HepG2 (cell line): ENCODE data around the gene SIRT6.

ENCODE experiments used
- ARNTL ChIP-seq: sonication (generic); formaldehyde crosslinking; IDR thresholded peaks from 2 replicates; pipeline ENCODE4 v1.4.0; 2020; ENCODE audit warnings: mild to moderate bottlenecking, missing genetic modification reagents
- HOXA5 ChIP-seq: sonication (generic); formaldehyde crosslinking; IDR thresholded peaks from 2 replicates; pipeline ENCODE4 v1.4.0; 2020; ENCODE audit warnings: missing genetic modification reagents
- NCOA1 ChIP-seq: sonication (generic); formaldehyde crosslinking; IDR thresholded peaks from 2 replicates; pipeline ENCODE4 v1.9.0; 2021; ENCODE audit warnings: missing genetic modification reagents
- RBM22 ChIP-seq: fragments of 200-400 bp; formaldehyde crosslinking; optimal IDR thresholded peaks from 2 replicates; pipeline ENCODE3; 2017; ENCODE audit warnings: mild to moderate bottlenecking, low read length, moderate library complexity
- REST ChIP-seq, 2 experiments: IDR thresholded peaks; 2 replicates each; pipeline ENCODE4 v1.6.1; 2011 to 2012; ENCODE audit warnings: low read length in 2 of 2, borderline replicate concordance in 1 of 2, low read depth in 1 of 2, mild to moderate bottlenecking in 1 of 2, moderate library complexity in 1 of 2
- SP1 ChIP-seq, 2 experiments: fragments of 450-650 bp in 1 of 2; sonication (generic) in 1 of 2; formaldehyde crosslinking in 1 of 2; IDR thresholded peaks; 2 replicates each; pipeline versions ENCODE4 v1.4.0 to v1.6.1; 2016 to 2020; ENCODE audit warnings: missing genetic modification reagents in 1 of 2
- ZNF274 ChIP-seq: sonication (generic); formaldehyde crosslinking; IDR thresholded peaks from 2 replicates; pipeline ENCODE4 v1.5.1; 2020; ENCODE audit warnings: mild to moderate bottlenecking, missing genetic modification reagents
- TF ChIP-seq, protein P1 (sequence below): sonication (generic); formaldehyde crosslinking; IDR thresholded peaks from 2 replicates; pipeline ENCODE4 v1.5.0; 2020; ENCODE audit warnings: mild to moderate bottlenecking, missing genetic modification reagents, moderate library complexity

GRCh38 chr19:4206818-4207484, 24.6 kb upstream of the SIRT6 start:
- TF ChIP-seq HOXA5 (CRISPR knock-in tag) (no peak), ARNTL (no peak), NCOA1 (CRISPR knock-in tag) (no peak), ZNF274 (no peak), REST (IDR thresholded peaks at IDR 0.05; ENCODE audit: borderline replicate concordance in 1 of 2, low read depth in 1 of 2, low read length in 2 of 2) (no peak), SP1 (IDR thresholded peaks at IDR 0.05) (no peak), SP1 (CRISPR knock-in tag; IDR thresholded peaks at IDR 0.05) (no peak), RBM22 (no peak)
- TF ChIP-seq, protein P1, sequence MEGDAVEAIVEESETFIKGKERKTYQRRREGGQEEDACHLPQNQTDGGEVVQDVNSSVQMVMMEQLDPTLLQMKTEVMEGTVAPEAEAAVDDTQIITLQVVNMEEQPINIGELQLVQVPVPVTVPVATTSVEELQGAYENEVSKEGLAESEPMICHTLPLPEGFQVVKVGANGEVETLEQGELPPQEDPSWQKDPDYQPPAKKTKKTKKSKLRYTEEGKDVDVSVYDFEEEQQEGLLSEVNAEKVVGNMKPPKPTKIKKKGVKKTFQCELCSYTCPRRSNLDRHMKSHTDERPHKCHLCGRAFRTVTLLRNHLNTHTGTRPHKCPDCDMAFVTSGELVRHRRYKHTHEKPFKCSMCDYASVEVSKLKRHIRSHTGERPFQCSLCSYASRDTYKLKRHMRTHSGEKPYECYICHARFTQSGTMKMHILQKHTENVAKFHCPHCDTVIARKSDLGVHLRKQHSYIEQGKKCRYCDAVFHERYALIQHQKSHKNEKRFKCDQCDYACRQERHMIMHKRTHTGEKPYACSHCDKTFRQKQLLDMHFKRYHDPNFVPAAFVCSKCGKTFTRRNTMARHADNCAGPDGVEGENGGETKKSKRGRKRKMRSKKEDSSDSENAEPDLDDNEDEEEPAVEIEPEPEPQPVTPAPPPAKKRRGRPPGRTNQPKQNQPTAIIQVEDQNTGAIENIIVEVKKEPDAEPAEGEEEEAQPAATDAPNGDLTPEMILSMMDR (CRISPR knock-in tag), result peak; percentile 56
